Neural progenitor cell (in vitro differentiated cells): ENCODE results near the gene EP400.

Experiments
- CTCF ChIP-seq: fragments of 200-600 bp; sonication (generic); IDR thresholded peaks from 2 replicates; pipeline ENCODE4 v1.5.1; 2017; ENCODE audit warnings: antibody characterized with exemption, mild to moderate bottlenecking
- EZH2phosphoT487 ChIP-seq: fragments of 200-600 bp; sonication (generic); IDR thresholded peaks from 2 replicates; pipeline ENCODE4 v1.6.1; 2017; ENCODE audit warnings: antibody characterized with exemption

GRCh38 chr12:131909752-131910219 lies 40.0 kb upstream of the EP400 start:
- TF ChIP-seq CTCF, result no peak
- TF ChIP-seq EZH2phosphoT487, result no peak
